HG03442 (cell line): Measurements from ENCODE around the gene ARPC2.

ENCODE experiments used
- ATAC-seq: cut with Tn5 transposase; IDR thresholded peaks from one replicate; pipeline ENCODE4 v1.9.1; 2021; ENCODE audit warnings: mild to moderate bottlenecking, moderate library complexity; ENCODE audit not compliant: unreplicated experiment

The ARPC2 gene

GRCh38 chr2:218285604-218286003, 68.6 kb downstream of the ARPC2 start:
- no peak for ATAC-seq

- peak; percentile 53 for ATAC-seq
Measured at GRCh38 chr2:218286570-218287459, 69.8 kb downstream of the ARPC2 start.

- no peak for ATAC-seq
Measured at GRCh38 chr2:218289639-218290315, 72.8 kb downstream of the ARPC2 start.

- ATAC-seq, result peak; percentile 47
Measured at GRCh38 chr2:218290316-218291261, 73.6 kb downstream of the ARPC2 start.

- ATAC-seq, result no peak
Measured at GRCh38 chr2:218291318-218292047, 74.5 kb downstream of the ARPC2 start.

GRCh38 chr2:218292048-218293014, 75.3 kb downstream of the ARPC2 start, which contains the start of gene TMBIM1:
Gene TMBIM1, minus strand, starts transcription at chr2:218292503. Its CDS starts 10,362 bp downstream, at chr2:218282141.
- peak; percentile 63 for ATAC-seq

GRCh38 chr2:218293715-218294429, 76.9 kb downstream of the ARPC2 start:
- no peak for ATAC-seq

- no peak for ATAC-seq
Measured at GRCh38 chr2:218294430-218295022, 77.5 kb downstream of the ARPC2 start.

- ATAC-seq, result no peak
Measured at GRCh38 chr2:218295029-218295428, 78.0 kb downstream of the ARPC2 start.

GRCh38 chr2:218296200-218296599, 79.2 kb downstream of the ARPC2 start:
- no peak for ATAC-seq

GRCh38 chr2:218296847-218297246, 79.9 kb downstream of the ARPC2 start:
- no peak for ATAC-seq

GRCh38 chr2:218298314-218298875, 81.4 kb downstream of the ARPC2 start:
- ATAC-seq, result no peak

GRCh38 chr2:218300141-218300540, 83.2 kb downstream of the ARPC2 start:
- no peak for ATAC-seq

- peak; percentile 67 for ATAC-seq
Measured at GRCh38 chr2:218301176-218301819, 84.3 kb downstream of the ARPC2 start.
